Left ventricle myocardium inferior (tissue), 1 donor: Measurements from ENCODE around the gene TMEM242. TPM values are rescaled to one million over a fixed set of nuclear protein-coding genes. Genes with fewer than 3 reads are reported as not detected.

ENCODE experiments used
- DNase-seq: peaks from one replicate; pipeline ENCODE4 v3.0.0-alpha.2; 2020
- H3K27ac ChIP-seq: fragments of 200-600 bp; replicated peaks from 2 replicates; pipeline ENCODE4 v1.8.0; 2021
- H3K27me3 ChIP-seq: fragments of 200-600 bp; 2 replicates; pipeline ENCODE4 v1.8.0; 2021; ENCODE audit warnings: low read depth
- H3K36me3 ChIP-seq: fragments of 200-600 bp; 2 replicates; pipeline ENCODE4 v1.8.0; 2021
- H3K4me1 ChIP-seq: fragments of 200-600 bp; 2 replicates; pipeline ENCODE4 v1.8.0; 2021
- H3K4me3 ChIP-seq: fragments of 200-600 bp; 2 replicates; pipeline ENCODE4 v1.8.0; 2021; ENCODE audit warnings: mild to moderate bottlenecking, moderate library complexity
- H3K9me3 ChIP-seq: fragments of 200-600 bp; replicated peaks from 2 replicates; pipeline ENCODE4 v1.8.0; 2021
- CTCF ChIP-seq: fragments of 200-600 bp; IDR thresholded peaks from 2 replicates; pipeline ENCODE4 v1.8.0; 2021; ENCODE audit warnings: antibody characterized with exemption, mild to moderate bottlenecking, borderline replicate concordance
- intact Hi-C: fragments of 100-400 bp; cut with micrococcal nuclease; formaldehyde crosslinking; loops from one replicate; pipeline ENCODE4 v1.11.0; 2022
- total RNA-seq: library from RNA; stranded (reverse); fragmentation: NEBNext Ultra II Directional; extraction: Animal tissue kit (Norgen Biotek cat#: 25700); gene quantifications from one replicate; pipeline ENCODE4 v1.2.1, GENCODE V29; 2021
- donor health status: DM: no; HTN: yes; CAD: no; lungs with severe emphysema.

TMEM242 gene
- total RNA-seq, 1 donor from 2014 or later, result 19.8 TPM

GRCh38 chr6:157251586-157252247 is 71.6 kb downstream of the TMEM242 start:
- Histone ChIP-seq H3K4me3 (no peak overlapping the region), H3K4me1 (peaks cover 11% of the 10 kb centered on the region), H3K27me3 (no peaks in the 10 kb centered on the region), H3K27ac (no peak overlapping the region), H3K36me3 (no peaks in the 10 kb centered on the region), H3K9me3 (peaks cover 11% of the 10 kb centered on the region)
- no peak for DNase-seq
- no peak for TF ChIP-seq CTCF
- intact Hi-C loops, result no loop called here

DNA sequence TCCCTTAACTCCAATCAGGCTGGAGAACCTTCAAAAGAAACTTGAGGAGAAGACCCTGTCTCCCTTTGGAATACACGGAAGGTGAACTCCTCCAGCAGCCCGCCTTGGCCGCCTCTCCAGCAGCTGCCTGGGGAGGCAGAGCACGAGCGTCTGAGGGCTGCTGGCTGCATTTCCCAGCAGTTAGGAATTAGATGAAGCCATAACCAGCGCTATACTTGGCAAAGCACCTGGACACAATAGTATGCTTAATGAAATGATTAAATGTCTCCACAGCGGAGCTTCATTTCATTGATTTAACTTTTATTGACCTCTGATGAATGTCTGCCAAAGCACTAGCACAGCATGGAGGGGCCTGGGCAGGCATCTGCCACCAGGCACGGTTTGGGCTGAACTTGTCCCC is 73.5 kb downstream of the TMEM242 start:
- H3K4me3 ChIP-seq, result no peak overlapping the region
- no peaks in the 10 kb centered on the region for H3K36me3 ChIP-seq
- peaks cover 11% of the 10 kb centered on the region for H3K9me3 ChIP-seq
- DNase-seq, result no peak
- H3K27me3 ChIP-seq, result no peaks in the 10 kb centered on the region
- TF ChIP-seq CTCF, result no peak
- no peak overlapping the region for H3K27ac ChIP-seq
- intact Hi-C loops, result no loop called here
- H3K4me1 ChIP-seq, result peaks cover 30% of the 10 kb centered on the region

DNA sequence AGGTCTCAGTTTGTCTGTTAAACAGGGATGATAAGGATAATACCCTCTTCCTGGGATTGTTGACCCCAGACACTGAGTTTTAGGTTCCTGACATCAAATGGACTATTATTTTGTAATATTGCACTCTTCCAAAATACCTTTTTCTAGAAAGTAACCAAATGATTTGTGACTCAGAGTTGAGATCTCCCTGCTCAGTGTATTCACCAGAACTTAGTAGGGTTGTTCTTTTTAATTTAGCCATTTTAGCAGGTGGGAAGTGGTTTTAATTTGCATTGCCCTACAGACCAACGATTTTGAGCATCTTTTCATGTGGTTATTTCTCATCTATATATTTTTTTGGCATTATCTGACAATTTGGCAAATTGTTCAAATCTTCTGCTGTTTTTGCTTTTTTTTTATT is 75.1 kb downstream of the TMEM242 start:
- H3K4me1 ChIP-seq, result peaks cover 37% of the 10 kb centered on the region
- no peak for DNase-seq
- H3K27ac ChIP-seq, result no peak overlapping the region
- no peak overlapping the region for H3K4me3 ChIP-seq
- no peak for TF ChIP-seq CTCF
- no peaks in the 10 kb centered on the region for H3K36me3 ChIP-seq
- peaks cover 11% of the 10 kb centered on the region for H3K9me3 ChIP-seq
- no peaks in the 10 kb centered on the region for H3K27me3 ChIP-seq
- intact Hi-C loops, result no loop called here

- peaks cover 11% of the 10 kb centered on the region for H3K9me3 ChIP-seq
- TF ChIP-seq CTCF, result no peak
- H3K36me3 ChIP-seq, result no peaks in the 10 kb centered on the region
- DNase-seq, result no peak
- intact Hi-C loops, result no loop called here
- H3K27ac ChIP-seq, result no peak overlapping the region
- no peaks in the 10 kb centered on the region for H3K27me3 ChIP-seq
- H3K4me3 ChIP-seq, result no peak overlapping the region
- H3K4me1 ChIP-seq, result peaks cover 30% of the 10 kb centered on the region
Observed at GRCh38 chr6:157246771-157247484, 76.4 kb downstream of the TMEM242 start.

GRCh38 chr6:157246048-157246630 is 77.2 kb downstream of the TMEM242 start:
- Histone ChIP-seq H3K36me3 (no peaks in the 10 kb centered on the region), H3K4me1 (peaks cover 37% of the 10 kb centered on the region), H3K9me3 (peaks cover 11% of the 10 kb centered on the region), H3K27ac (no peak overlapping the region), H3K27me3 (no peaks in the 10 kb centered on the region), H3K4me3 (no peak overlapping the region)
- no peak for TF ChIP-seq CTCF
- intact Hi-C loops, result no loop called here
- no peak for DNase-seq
